ENCODE measurements around the gene KIAA1549.
A peak's percentile ranks its signal among the peaks of the same experiment; 100 is the strongest.
"Not testable (repeated sequence)": the region's sequence is repeated elsewhere in the genome, so short reads cannot be mapped to it uniquely, and the experiment has no call there.

KIAA1549 gene

DNA sequence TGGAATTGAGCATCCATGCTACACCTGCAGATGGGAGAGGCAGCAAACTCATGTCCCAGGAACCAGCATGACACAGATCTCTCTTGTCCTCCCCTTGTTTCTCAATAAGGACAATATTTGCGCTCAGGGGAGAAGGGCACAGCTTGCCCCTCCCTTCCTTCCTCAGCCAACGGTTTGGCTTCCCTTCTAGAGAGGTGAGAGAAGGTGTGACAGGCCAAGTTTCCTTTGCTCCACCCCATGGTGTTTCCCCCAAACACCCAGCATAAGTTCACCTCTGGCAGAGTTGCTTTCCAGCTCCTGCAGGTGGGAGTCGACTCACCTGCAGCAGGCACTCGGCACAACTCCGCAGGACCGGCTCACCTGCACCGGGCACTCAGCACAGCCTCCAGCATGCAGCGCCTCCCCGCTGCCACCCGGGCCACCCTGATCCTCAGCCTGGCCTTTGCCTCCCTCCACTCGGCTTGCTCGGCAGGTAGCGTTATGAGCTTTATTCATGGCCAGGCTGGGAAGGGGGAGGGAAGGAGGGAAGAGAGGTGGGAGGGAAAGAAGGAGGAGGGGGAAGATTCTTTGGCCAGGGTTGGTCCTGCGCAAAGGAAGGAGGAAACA, 183.4 kb downstream of the KIAA1549 start, which contains the start of the genes ATP6V0A4 and TMEM213:
Gene ATP6V0A4 (minus strand): TSS at position 482 of the 606 bp plus-strand sequence. CDS start 26,949 bp downstream, outside the sequence.
Gene TMEM213 (plus strand): TSS at position 280 of the 606 bp plus-strand sequence. CDS start 111 bp downstream, at position 391.
- peak; percentile 47 for DNase-seq (ENCODE audit: low read depth, low spot score)
- H3K27ac ChIP-seq (ENCODE audit: low read length) = no peak within 1 kb of the TSS
- no CpG with 5 or more reads among the region's 14 CpGs for WGBS (ENCODE audit: insufficient coverage, insufficient read length)
- peaks cover 4% of the 10 kb centered on the region for H3K4me1 ChIP-seq (ENCODE audit: control insufficient read depth, insufficient read depth, low read length)
- no peaks in the 10 kb centered on the region for H3K36me3 ChIP-seq (ENCODE audit: control insufficient read depth, insufficient read depth, low read length)
- H3K27me3 ChIP-seq (ENCODE audit: control insufficient read depth, insufficient read depth, low read length) = no peaks in the 10 kb centered on the region
- H3K4me3 ChIP-seq (ENCODE audit: low read length) = no peak within 1 kb of the TSS
- no peaks in the 10 kb centered on the region for H3K9me3 ChIP-seq (ENCODE audit: control insufficient read depth, insufficient read depth, low read length)

DNA sequence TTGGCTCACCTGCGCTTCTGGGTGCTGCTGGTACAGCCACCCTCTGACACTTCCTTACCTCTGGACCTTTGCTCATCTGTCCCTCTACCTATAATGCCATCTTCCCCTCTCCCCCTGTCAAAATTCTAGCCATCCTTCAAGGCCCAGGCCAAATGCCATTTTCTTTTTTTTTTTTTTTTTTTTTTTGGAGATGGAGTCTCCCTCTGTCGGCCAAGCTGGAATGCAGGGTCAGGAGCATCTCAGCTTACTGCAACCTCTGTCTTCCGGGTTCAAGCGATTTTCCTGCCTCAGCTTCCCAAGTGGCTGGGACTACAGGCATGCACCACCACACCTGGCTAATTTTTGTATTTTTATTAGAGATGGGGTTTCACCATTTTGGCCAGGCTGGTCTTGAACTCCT, 184.1 kb downstream of the KIAA1549 start:
- not testable (repeated sequence) for H3K4me3 ChIP-seq (ENCODE audit: low read length); H3K27ac ChIP-seq (ENCODE audit: low read length); H3K36me3 ChIP-seq (ENCODE audit: control insufficient read depth, insufficient read depth, low read length); DNase-seq (ENCODE audit: low read depth, low spot score); H3K9me3 ChIP-seq (ENCODE audit: control insufficient read depth, insufficient read depth, low read length); H3K4me1 ChIP-seq (ENCODE audit: control insufficient read depth, insufficient read depth, low read length); H3K27me3 ChIP-seq (ENCODE audit: control insufficient read depth, insufficient read depth, low read length)
- WGBS (ENCODE audit: insufficient coverage, insufficient read length) = no CpG with 5 or more reads among the region's 4 CpGs

DNA sequence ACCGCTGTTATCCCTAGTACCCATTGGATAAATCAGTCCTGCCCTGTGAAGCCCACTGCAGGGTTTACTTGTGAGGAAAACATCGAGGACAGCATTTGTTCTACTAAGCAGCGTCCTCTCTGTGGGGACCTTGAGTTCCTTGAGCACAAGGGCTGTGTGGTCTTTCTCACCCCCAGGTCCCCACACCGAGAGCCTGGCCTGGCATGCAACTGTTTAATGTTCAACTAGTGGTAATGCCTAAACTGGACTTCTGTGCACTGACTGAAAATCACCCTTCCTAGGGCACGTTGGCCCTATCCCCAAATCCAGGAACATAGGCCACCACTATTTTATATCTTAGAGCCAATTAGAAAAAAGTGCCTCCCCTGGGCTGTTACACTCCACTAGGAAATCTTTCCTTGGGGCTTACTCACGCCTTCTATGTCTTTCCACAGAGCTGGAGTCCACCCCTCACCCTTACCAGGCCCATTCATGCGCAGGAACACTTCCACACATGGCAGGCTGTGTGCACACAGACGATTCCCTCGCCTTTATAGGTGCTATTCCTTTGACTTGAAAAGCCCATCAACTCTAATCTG, 185.1 kb downstream of the KIAA1549 start:
- no peaks in the 10 kb centered on the region for H3K9me3 ChIP-seq (ENCODE audit: control insufficient read depth, insufficient read depth, low read length)
- peaks cover 4% of the 10 kb centered on the region for H3K4me1 ChIP-seq (ENCODE audit: control insufficient read depth, insufficient read depth, low read length)
- H3K4me3 ChIP-seq (ENCODE audit: low read length) = no peak overlapping the region
- DNase-seq (ENCODE audit: low read depth, low spot score) = no peak
- H3K36me3 ChIP-seq (ENCODE audit: control insufficient read depth, insufficient read depth, low read length) = no peaks in the 10 kb centered on the region
- H3K27me3 ChIP-seq (ENCODE audit: control insufficient read depth, insufficient read depth, low read length) = no peaks in the 10 kb centered on the region
- H3K27ac ChIP-seq (ENCODE audit: low read length) = no peak overlapping the region
- WGBS (ENCODE audit: insufficient coverage, insufficient read length) = no CpG with 5 or more reads among the region's 9 CpGs

DNA sequence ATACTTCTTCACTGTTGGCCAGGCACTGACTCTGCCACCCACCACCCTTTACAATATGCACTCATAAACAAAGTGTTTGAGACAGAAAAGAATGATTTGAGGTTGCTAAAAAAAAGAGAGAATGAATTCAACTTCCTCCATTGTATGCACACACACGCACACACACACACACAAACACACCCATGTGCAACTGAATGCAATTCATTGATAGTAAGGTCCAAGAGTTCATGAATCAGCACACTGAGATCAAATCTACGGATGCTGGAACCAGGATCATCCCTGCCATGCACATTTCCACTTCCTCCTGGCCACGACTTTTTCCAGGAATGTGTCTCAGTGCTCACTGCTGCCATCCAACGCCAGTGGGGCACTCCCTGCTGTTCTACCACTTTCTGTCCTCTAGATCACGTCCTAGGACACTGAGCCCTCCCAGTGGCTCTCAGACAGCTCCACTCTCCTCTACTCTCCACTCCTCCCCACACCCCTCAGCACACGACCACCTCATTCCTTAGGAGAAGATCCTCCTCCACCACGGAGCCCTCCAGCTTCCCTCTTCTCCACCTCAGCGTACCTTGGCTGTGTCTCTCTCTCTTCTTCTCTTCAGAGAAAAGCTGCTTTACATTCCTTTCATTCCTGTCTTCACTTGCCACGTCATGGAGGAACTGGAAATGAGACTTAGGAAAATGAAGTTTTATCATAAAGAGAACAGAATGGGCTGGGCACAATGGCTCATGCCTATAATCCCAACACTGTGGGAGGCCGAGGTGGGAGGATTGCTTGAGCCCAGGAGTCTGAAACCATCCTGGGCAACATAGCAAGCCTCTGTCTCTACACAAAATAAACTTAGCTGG, 195.4 kb downstream of the KIAA1549 start:
- no peaks in the 10 kb centered on the region for H3K36me3 ChIP-seq (ENCODE audit: control insufficient read depth, insufficient read depth, low read length)
- H3K4me1 ChIP-seq (ENCODE audit: control insufficient read depth, insufficient read depth, low read length) = peaks cover 4% of the 10 kb centered on the region; the same call in 1 of the 2 replicates
- H3K27ac ChIP-seq (ENCODE audit: low read length) = no peak overlapping the region
- no peaks in the 10 kb centered on the region; the same call in 1 of the 2 replicates for H3K27me3 ChIP-seq (ENCODE audit: control insufficient read depth, insufficient read depth, low read length)
- DNase-seq (ENCODE audit: low read depth, low spot score) = no peak
- no peak overlapping the region for H3K4me3 ChIP-seq (ENCODE audit: low read length)
- no CpG with 5 or more reads among the region's 10 CpGs for WGBS (ENCODE audit: insufficient coverage, insufficient read length)
- no peaks in the 10 kb centered on the region for H3K9me3 ChIP-seq (ENCODE audit: control insufficient read depth, insufficient read depth, low read length)

GRCh38 chr7:138784692-138785091, 196.5 kb downstream of the KIAA1549 start:
- no CpG with 5 or more reads among the region's 4 CpGs for WGBS (ENCODE audit: insufficient coverage, insufficient read length)
- no peaks in the 10 kb centered on the region; the same call in 1 of the 2 replicates for H3K27me3 ChIP-seq (ENCODE audit: control insufficient read depth, insufficient read depth, low read length)
- no peaks in the 10 kb centered on the region for H3K36me3 ChIP-seq (ENCODE audit: control insufficient read depth, insufficient read depth, low read length)

More at GRCh38 chr7:138784692-138785091, 196.5 kb downstream of the KIAA1549 start:
- Histone ChIP-seq H3K4me1 (ENCODE audit: control insufficient read depth, insufficient read depth, low read length) (peaks cover 4% of the 10 kb centered on the region; the same call in 1 of the 2 replicates), H3K4me3 (ENCODE audit: low read length) (no peak overlapping the region), H3K27ac (ENCODE audit: low read length) (no peak overlapping the region), H3K9me3 (ENCODE audit: control insufficient read depth, insufficient read depth, low read length) (no peaks in the 10 kb centered on the region)
- no peak for DNase-seq (ENCODE audit: low read depth, low spot score)

All from iPS DF 6.9 (cell line).